OCI-LY3 (cell line): Measurements from ENCODE around the gene DISP3.

Experiments
- CTCF ChIP-seq: fragments of 200-600, 300-600 bp; sonication (generic); IDR thresholded peaks from 2 replicates; pipeline ENCODE4 v1.5.1; 2014; ENCODE audit warnings: antibody characterized with exemption, low read length, low read depth
- EZH2phosphoT487 ChIP-seq: fragments of 200-600 bp; shearing (Covaris generic); IDR thresholded peaks from 2 replicates; pipeline ENCODE4 v1.6.1; 2018; ENCODE audit warnings: antibody characterized with exemption, mixed run types, low read depth

GRCh38 chr1:11456965-11457364 is 22.0 kb upstream of the DISP3 start:
- no peak for TF ChIP-seq CTCF
- no peak for TF ChIP-seq EZH2phosphoT487
